Measurements from ENCODE around the gene COPS8. TPM values are rescaled to one million over a fixed set of nuclear protein-coding genes. Genes with fewer than 3 reads are reported as not detected.

COPS8 gene
- total and polyA plus RNA-seq, 2 donors (not counting 3 experiments of a cell fraction or from before 2014, with no cell fraction given): 73.6 to 80.7 TPM

- Histone ChIP-seq H3K27me3 (ENCODE audit: control insufficient read depth in 2 of 2, insufficient read depth in 2 of 2, low read length in 2 of 2) (no peaks in the 10 kb centered on the region), H3K79me2 (ENCODE audit: control insufficient read depth, insufficient read depth, low read length) (no peaks in the 10 kb centered on the region), H3K4me2 (ENCODE audit: insufficient read depth, low read length) (no peak overlapping the region), H3K9ac (replicated peaks; ENCODE audit: extremely low read depth, insufficient read depth, low read length) (no peak overlapping the region), H3K4me1 (ENCODE audit: control insufficient read depth, extremely low read depth, insufficient read depth, low read length) (peaks cover 11% of the 10 kb centered on the region), H3K36me3 (ENCODE audit: control insufficient read depth in 2 of 2, extremely low read depth in 1 of 2, insufficient read depth in 2 of 2, low read length in 2 of 2) (no peaks in the 10 kb centered on the region), H3K9me1 (replicated peaks; ENCODE audit: control insufficient read depth, extremely low read depth, insufficient read depth, low read length) (no peaks in the 10 kb centered on the region), H3K27ac (ENCODE audit: insufficient read depth, low read depth, low read length) (no peak overlapping the region), H3K4me3 (replicated peaks in 1 of 3; ENCODE audit: insufficient read depth in 1 of 3, low read depth in 1 of 3, low read length in 3 of 3) (no peak overlapping the region), H2AFZ (ENCODE audit: low read depth, low read length) (no peak overlapping the region), H3K9me3 (replicated peaks; ENCODE audit: control insufficient read depth, insufficient read depth, low read length) (no peaks in the 10 kb centered on the region), H4K20me1 (replicated peaks; ENCODE audit: control insufficient read depth, extremely low read depth, insufficient read depth, low read length) (no peaks in the 10 kb centered on the region)
- intact Hi-C loops (cut with micrococcal nuclease) (no loop called here), dilution Hi-C loops (cut with MboI; ENCODE audit: extremely low pct_ligation_motif_present, low sequenced_read_pairs) (loop anchor here (10.0 kb wide), 1 partner anchor 720 kb away; no protein-coding TSS in a partner anchor)
- ChIA-PET POLR2A (no interaction called here), CTCF (interaction anchor here (1.1 to 7.2 kb wide), 3 partner anchors 9 to 755 kb away, joined by 3 to 67 read pairs (median 5); no protein-coding TSS in a partner anchor)
- DNase-seq (ENCODE audit: low read depth, low spot score) (no peak), FAIRE-seq (no peak)
- TF ChIP-seq FOS (IDR thresholded peaks at IDR 0.05; ENCODE audit: borderline replicate concordance, insufficient read depth, low read length) (no peak), MYC (IDR thresholded peaks at IDR 0.05; ENCODE audit: low read depth, low read length) (no peak), JUN (IDR thresholded peaks at IDR 0.05; ENCODE audit: borderline replicate concordance, insufficient read depth, insufficient read length, low read depth) (no peak)
- no TSS peak for BruUV-seq (replicated peaks)
Measured at GRCh38 chr2:237065071-237065377, 20.7 kb upstream of the COPS8 start.

- Histone ChIP-seq H4K20me1 (replicated peaks; ENCODE audit: control insufficient read depth, extremely low read depth, insufficient read depth, low read length) (no peaks in the 10 kb centered on the region), H3K4me3 (replicated peaks in 1 of 3; ENCODE audit: insufficient read depth in 1 of 3, low read depth in 1 of 3, low read length in 3 of 3) (no peak overlapping the region), H3K36me3 (ENCODE audit: control insufficient read depth in 2 of 2, extremely low read depth in 1 of 2, insufficient read depth in 2 of 2, low read length in 2 of 2) (no peaks in the 10 kb centered on the region), H2AFZ (ENCODE audit: low read depth, low read length) (no peak overlapping the region), H3K27me3 (ENCODE audit: control insufficient read depth in 2 of 2, insufficient read depth in 2 of 2, low read length in 2 of 2) (no peaks in the 10 kb centered on the region), H3K9me3 (replicated peaks; ENCODE audit: control insufficient read depth, insufficient read depth, low read length) (no peaks in the 10 kb centered on the region), H3K4me1 (ENCODE audit: control insufficient read depth, extremely low read depth, insufficient read depth, low read length) (peaks cover 4% of the 10 kb centered on the region), H3K9ac (replicated peaks; ENCODE audit: extremely low read depth, insufficient read depth, low read length) (no peak overlapping the region), H3K9me1 (replicated peaks; ENCODE audit: control insufficient read depth, extremely low read depth, insufficient read depth, low read length) (no peaks in the 10 kb centered on the region), H3K27ac (ENCODE audit: insufficient read depth, low read depth, low read length) (no peak overlapping the region), H3K79me2 (ENCODE audit: control insufficient read depth, insufficient read depth, low read length) (no peaks in the 10 kb centered on the region), H3K4me2 (ENCODE audit: insufficient read depth, low read length) (no peak overlapping the region)
- CTCF ChIA-PET: no interaction called here
- no peak for TF ChIP-seq GATA2 (IDR thresholded peaks at IDR 0.05; ENCODE audit: insufficient read depth, insufficient read length, low read depth, low read length)
- no peak for TF ChIP-seq EZH2 (IDR thresholded peaks at IDR 0.05; ENCODE audit: borderline replicate concordance, low read depth, low read length, severe bottlenecking)
- no peak for TF ChIP-seq JUN (IDR thresholded peaks at IDR 0.05; ENCODE audit: borderline replicate concordance, insufficient read depth, insufficient read length, low read depth)
- no peak for TF ChIP-seq MYC (IDR thresholded peaks at IDR 0.05; ENCODE audit: low read depth, low read length)
- no peak for TF ChIP-seq POLR2A (IDR thresholded peaks at IDR 0.05; ENCODE audit: low read depth, low read length)
- DNase-seq (ENCODE audit: low read depth, low spot score) (no peak), FAIRE-seq (no peak)
- intact Hi-C loops (cut with micrococcal nuclease) (no loop called here), dilution Hi-C loops (cut with MboI; ENCODE audit: extremely low pct_ligation_motif_present, low sequenced_read_pairs) (loop anchor here (10.0 kb wide), 1 partner anchor 722 kb away; no protein-coding TSS in a partner anchor)
- POLR2A ChIA-PET: no interaction called here
- BruUV-seq (replicated peaks): no TSS peak
Measured at GRCh38 chr2:237066396-237066795, 19.3 kb upstream of the COPS8 start.
